Astrocyte (in vitro differentiated cells and primary cell): ENCODE measurements around the gene ZNF556. TPM values are rescaled to one million over a fixed set of nuclear protein-coding genes. Genes with fewer than 3 reads are reported as not detected.
"Not testable (repeated sequence)": the region's sequence is repeated elsewhere in the genome, so short reads cannot be mapped to it uniquely, and the experiment has no call there.

Source experiments
- DNase-seq: peaks from one replicate; pipeline ENCODE4 v3.0.0-alpha.2; 2010; ENCODE audit warnings: low read depth
- FAIRE-seq: peaks from 2 replicates; lab custom pipeline; 2011; peaks lifted over from hg19 to GRCh38; lab: Jason Lieb, UNC
- H2AFZ ChIP-seq: 2 replicates; pipeline ENCODE4 v1.6.0; 2012; ENCODE audit warnings: low read depth, low read length, inconsistent platforms
- H3K27ac ChIP-seq: 2 replicates; pipeline ENCODE4 v1.5.1; 2011; ENCODE audit warnings: low read depth, low read length, inconsistent platforms
- H3K27me3 ChIP-seq: 2 replicates; pipeline ENCODE4 v1.6.0; 2011; ENCODE audit warnings: low read length, inconsistent platforms; ENCODE audit not compliant: insufficient read depth
- H3K36me3 ChIP-seq: 2 replicates; pipeline ENCODE4 v1.5.1; 2011; ENCODE audit warnings: low read length, inconsistent platforms; ENCODE audit not compliant: insufficient read depth
- H3K4me1 ChIP-seq: 2 replicates; pipeline ENCODE4 v1.5.1; 2011; ENCODE audit warnings: low read length, inconsistent platforms; ENCODE audit not compliant: insufficient read depth
- H3K4me2 ChIP-seq: 2 replicates; pipeline ENCODE4 v1.6.0; 2012; ENCODE audit warnings: low read length, inconsistent platforms
- H3K4me3 ChIP-seq: 2 replicates; pipeline ENCODE4 v1.5.1; 2011; ENCODE audit warnings: low read depth, mild to moderate bottlenecking, low read length, inconsistent platforms; ENCODE audit not compliant: insufficient read depth
- H3K79me2 ChIP-seq: 2 replicates; pipeline ENCODE4 v1.6.0; 2012; ENCODE audit warnings: mild to moderate bottlenecking, low read length, inconsistent platforms; ENCODE audit not compliant: insufficient read depth
- H3K9ac ChIP-seq: 2 replicates; pipeline ENCODE4 v1.6.0; 2012; ENCODE audit warnings: mild to moderate bottlenecking, low read length, inconsistent platforms
- H3K9me3 ChIP-seq: 2 replicates; pipeline ENCODE4 v1.5.1; 2012; ENCODE audit warnings: low read depth, mild to moderate bottlenecking, low read length, inconsistent platforms; ENCODE audit not compliant: insufficient read depth
- H4K20me1 ChIP-seq: 2 replicates; pipeline ENCODE4 v1.6.0; 2012; ENCODE audit warnings: low read length, inconsistent platforms; ENCODE audit not compliant: insufficient read depth
- H3K27ac Mint-ChIP-seq: one replicate; pipeline ENCODE4 v1.8.0; 2021; ENCODE audit warnings: mild to moderate bottlenecking, mixed read lengths; ENCODE audit not compliant: unreplicated experiment
- H3K27me3 Mint-ChIP-seq: one replicate; pipeline ENCODE4 v1.8.0; 2021; ENCODE audit warnings: low read depth, mixed read lengths; ENCODE audit not compliant: unreplicated experiment
- H3K36me3 Mint-ChIP-seq: one replicate; pipeline ENCODE4 v1.8.0; 2021; ENCODE audit warnings: low read depth, mixed read lengths; ENCODE audit not compliant: unreplicated experiment
- H3K4me1 Mint-ChIP-seq: one replicate; pipeline ENCODE4 v1.8.0; 2021; ENCODE audit warnings: low read depth, mixed read lengths; ENCODE audit not compliant: unreplicated experiment
- H3K4me3 Mint-ChIP-seq: one replicate; pipeline ENCODE4 v1.8.0; 2021; ENCODE audit warnings: mild to moderate bottlenecking, moderate library complexity, mixed read lengths; ENCODE audit not compliant: unreplicated experiment
- H3K9me3 Mint-ChIP-seq: one replicate; pipeline ENCODE4 v1.8.0; 2021; ENCODE audit warnings: mild to moderate bottlenecking, mixed read lengths; ENCODE audit not compliant: unreplicated experiment
- CTCF ChIP-seq: IDR thresholded peaks from 2 replicates; pipeline ENCODE4 v1.5.1; 2011; ENCODE audit warnings: low read depth, mild to moderate bottlenecking, inconsistent platforms, low read length, moderate library complexity; ENCODE audit not compliant: insufficient read depth
- EZH2 ChIP-seq: IDR thresholded peaks from 2 replicates; pipeline ENCODE4 v1.6.1; 2012; ENCODE audit warnings: mild to moderate bottlenecking, low read length, inconsistent platforms; ENCODE audit not compliant: insufficient read depth
- total RNA-seq: library from RNA; stranded (reverse); gene quantifications from 2 replicates; pipeline ENCODE4 v1.2.1, GENCODE V29; 2021

The ZNF556 gene
- total RNA-seq, 1 donor from 2014 or later = not detected

GRCh38 chr19:2902590-2903218 lies 35.6 kb downstream of the ZNF556 start:
- Mint-ChIP-seq H3K27ac (no peak overlapping the region), H3K27me3 (peaks cover 19% of the 10 kb centered on the region), H3K4me1 (no peaks in the 10 kb centered on the region), H3K4me3 (no peak overlapping the region), H3K36me3 (no peaks in the 10 kb centered on the region), H3K9me3 (peaks cover 6% of the 10 kb centered on the region)
- Histone ChIP-seq H3K79me2 (peaks cover 22% of the 10 kb centered on the region), H3K9ac (no peak overlapping the region), H3K27me3 (no peaks in the 10 kb centered on the region), H2AFZ (no peak overlapping the region), H3K4me3 (no peak overlapping the region), H3K27ac (no peak overlapping the region), H3K4me1 (no peaks in the 10 kb centered on the region), H3K9me3 (no peaks in the 10 kb centered on the region), H3K36me3 (no peaks in the 10 kb centered on the region), H4K20me1 (no peaks in the 10 kb centered on the region), H3K4me2 (no peak overlapping the region)
- no peak for FAIRE-seq
- no peak for TF ChIP-seq EZH2
- no peak for TF ChIP-seq CTCF
- DNase-seq = no peak

- FAIRE-seq, H3K27me3 ChIP-seq, H3K9me3 Mint-ChIP-seq, H3K27ac ChIP-seq, H3K36me3 Mint-ChIP-seq, H3K4me3 Mint-ChIP-seq, H3K9ac ChIP-seq, H3K4me1 ChIP-seq, DNase-seq, H3K36me3 ChIP-seq, H4K20me1 ChIP-seq, H3K4me1 Mint-ChIP-seq, H2AFZ ChIP-seq, H3K9me3 ChIP-seq, H3K4me3 ChIP-seq, H3K4me2 ChIP-seq, H3K27ac Mint-ChIP-seq: not testable (repeated sequence)
- H3K79me2 ChIP-seq = peaks cover 22% of the 10 kb centered on the region
- H3K27me3 Mint-ChIP-seq = peaks cover 19% of the 10 kb centered on the region
These were observed 36.2 kb downstream of the ZNF556 start for GRCh38 chr19:2903326-2903725.

GRCh38 chr19:2905918-2906519 lies 38.9 kb downstream of the ZNF556 start:
- H2AFZ ChIP-seq = no peak overlapping the region
- Mint-ChIP-seq H3K4me1 (peaks cover 2% of the 10 kb centered on the region), H3K27me3 (peaks cover 19% of the 10 kb centered on the region), H3K9me3 (peaks cover 11% of the 10 kb centered on the region), H3K27ac (no peak overlapping the region), H3K36me3 (no peaks in the 10 kb centered on the region), H3K4me3 (no peak overlapping the region)
- no peak overlapping the region for H3K27ac ChIP-seq
- TF ChIP-seq EZH2 = no peak
- TF ChIP-seq CTCF = no peak
- DNase-seq (no peak), FAIRE-seq (no peak)
- H3K4me3 ChIP-seq = no peak overlapping the region
- no peaks in the 10 kb centered on the region for H3K36me3 ChIP-seq
- no peak overlapping the region for H3K9ac ChIP-seq
- no peaks in the 10 kb centered on the region for H4K20me1 ChIP-seq
- H3K9me3 ChIP-seq = no peaks in the 10 kb centered on the region
- H3K79me2 ChIP-seq = peaks cover 22% of the 10 kb centered on the region
- no peak overlapping the region for H3K4me2 ChIP-seq
- no peaks in the 10 kb centered on the region for H3K27me3 ChIP-seq
- no peaks in the 10 kb centered on the region for H3K4me1 ChIP-seq
